ENCODE results near the gene EFCC1.

DNA sequence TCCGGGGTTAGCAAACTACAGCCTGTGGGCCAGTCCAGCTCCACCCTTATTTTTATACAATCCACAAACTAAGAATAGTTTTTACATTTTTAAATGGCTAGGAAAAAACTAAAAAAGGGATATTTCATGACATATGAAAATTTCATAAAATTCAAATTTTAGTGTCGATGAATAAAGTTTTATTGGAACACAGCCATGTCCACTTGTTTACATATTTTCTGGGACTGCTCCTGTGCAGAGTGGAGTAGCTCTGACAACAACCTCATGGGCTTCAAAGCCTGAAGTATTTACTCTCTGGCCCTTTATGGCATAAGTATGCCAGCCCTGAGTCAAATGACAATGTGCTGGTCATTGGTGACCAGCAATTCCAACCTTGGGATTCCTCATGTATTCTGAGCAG is 17.2 kb downstream of the EFCC1 start:
- no peak for TF ChIP-seq PAX5 (IDR thresholded peaks at IDR 0.05; ENCODE audit: insufficient read depth, low read length, severe bottlenecking)
- TF ChIP-seq SPI1 (IDR thresholded peaks at IDR 0.05; ENCODE audit: low read depth, low read length) = no peak
